Adrenal gland (tissue), 5 donors: ENCODE measurements around the gene PINLYP.

Experiments
- POLR2A ChIP-seq, 2 donors: fragments of 450-650 bp; IDR thresholded peaks; one replicate each; pipeline ENCODE4 v1.6.1; 2017; ENCODE audit warnings: antibody characterized with exemption in 2 of 2, mild to moderate bottlenecking in 2 of 2, moderate library complexity in 1 of 2
- TF ChIP-seq, protein P1 (sequence below), 6 experiments: fragments of 450-650 bp in 4 of 6; fragments of 200-600 bp in 2 of 6; sonication (generic) in 1 of 6; IDR thresholded peaks; 1 replicate in 5 of 6; 2 replicates in 1 of 6; pipeline versions ENCODE4 v1.5.1 to v1.8.0; 2016 to 2021; ENCODE audit warnings: antibody characterized with exemption in 6 of 6, mild to moderate bottlenecking in 2 of 6, moderate library complexity in 1 of 6
- donor health status: DM: no; HTN: no; CAD: no.

DNA sequence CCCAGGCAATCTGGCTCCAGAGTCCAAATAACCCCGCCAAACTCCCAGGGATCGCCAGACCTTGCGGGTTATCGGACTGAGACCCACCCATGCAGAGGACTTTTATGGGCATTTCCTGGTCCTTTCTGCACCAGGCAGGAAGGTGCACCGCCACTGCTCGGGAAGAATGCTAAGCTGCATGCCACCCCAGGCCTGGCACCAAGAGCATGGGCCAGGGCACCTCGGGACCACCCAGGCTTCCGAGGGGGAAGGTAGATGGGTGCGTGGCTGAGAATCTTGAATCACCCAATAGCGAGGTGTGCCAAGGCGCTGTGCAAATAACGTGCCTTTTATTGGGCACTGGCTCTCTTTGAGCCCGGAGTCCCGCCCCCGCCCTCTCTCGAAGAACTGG, 43.0 kb upstream of the PINLYP start:
- TF ChIP-seq, protein P1, sequence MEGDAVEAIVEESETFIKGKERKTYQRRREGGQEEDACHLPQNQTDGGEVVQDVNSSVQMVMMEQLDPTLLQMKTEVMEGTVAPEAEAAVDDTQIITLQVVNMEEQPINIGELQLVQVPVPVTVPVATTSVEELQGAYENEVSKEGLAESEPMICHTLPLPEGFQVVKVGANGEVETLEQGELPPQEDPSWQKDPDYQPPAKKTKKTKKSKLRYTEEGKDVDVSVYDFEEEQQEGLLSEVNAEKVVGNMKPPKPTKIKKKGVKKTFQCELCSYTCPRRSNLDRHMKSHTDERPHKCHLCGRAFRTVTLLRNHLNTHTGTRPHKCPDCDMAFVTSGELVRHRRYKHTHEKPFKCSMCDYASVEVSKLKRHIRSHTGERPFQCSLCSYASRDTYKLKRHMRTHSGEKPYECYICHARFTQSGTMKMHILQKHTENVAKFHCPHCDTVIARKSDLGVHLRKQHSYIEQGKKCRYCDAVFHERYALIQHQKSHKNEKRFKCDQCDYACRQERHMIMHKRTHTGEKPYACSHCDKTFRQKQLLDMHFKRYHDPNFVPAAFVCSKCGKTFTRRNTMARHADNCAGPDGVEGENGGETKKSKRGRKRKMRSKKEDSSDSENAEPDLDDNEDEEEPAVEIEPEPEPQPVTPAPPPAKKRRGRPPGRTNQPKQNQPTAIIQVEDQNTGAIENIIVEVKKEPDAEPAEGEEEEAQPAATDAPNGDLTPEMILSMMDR (IDR thresholded peaks at IDR 0.05), result no peak
- TF ChIP-seq POLR2A (IDR thresholded peaks at IDR 0.05), result no peak
